Measurements from ENCODE around the gene PIEZO2.

Gene PIEZO2

GRCh38 chr18:10838553-10838952 lies 310.8 kb downstream of the PIEZO2 start:
- no peak for DNase-seq

GRCh38 chr18:10834128-10834815 lies 315.1 kb downstream of the PIEZO2 start:
- DNase-seq = no peak

- DNase-seq = no peak
These were observed 315.7 kb downstream of the PIEZO2 start for GRCh38 chr18:10833656-10834055.

GRCh38 chr18:10826400-10826799 lies 323.0 kb downstream of the PIEZO2 start:
- no peak for DNase-seq

- peak; percentile 10 to 15 for DNase-seq
These were observed 326.9 kb downstream of the PIEZO2 start for GRCh38 chr18:10822456-10822855.

GRCh38 chr18:10820681-10821080 lies 328.7 kb downstream of the PIEZO2 start:
- no peak for DNase-seq

GRCh38 chr18:10814336-10814735 lies 335.0 kb downstream of the PIEZO2 start:
- peak; percentile 26 to 30 for DNase-seq

GRCh38 chr18:10805587-10806118 lies 343.7 kb downstream of the PIEZO2 start:
- DNase-seq = no peak

GRCh38 chr18:10804126-10804525 lies 345.2 kb downstream of the PIEZO2 start:
- no peak for DNase-seq

- DNase-seq = no peak
These were observed 350.4 kb downstream of the PIEZO2 start for GRCh38 chr18:10798727-10799550.

GRCh38 chr18:10797896-10798295 lies 351.5 kb downstream of the PIEZO2 start:
- DNase-seq = no peak

GRCh38 chr18:10794771-10795170 lies 354.6 kb downstream of the PIEZO2 start:
- DNase-seq = no peak

GRCh38 chr18:10793730-10794370 lies 355.5 kb downstream of the PIEZO2 start:
- DNase-seq = no peak

- DNase-seq = peak in 1 of 2 experiments; percentile 40
These were observed 357.2 kb downstream of the PIEZO2 start for GRCh38 chr18:10792181-10792580.

- DNase-seq = no peak
These were observed 358.1 kb downstream of the PIEZO2 start for GRCh38 chr18:10791169-10791831.

- no peak for DNase-seq
These were observed 360.2 kb downstream of the PIEZO2 start for GRCh38 chr18:10789180-10789579.

GRCh38 chr18:10787293-10787901 lies 362.0 kb downstream of the PIEZO2 start:
- peak; percentile 81 to 92 for DNase-seq

GRCh38 chr18:10785798-10786197 lies 363.6 kb downstream of the PIEZO2 start:
- DNase-seq = no peak

- no peak for DNase-seq
These were observed 364.7 kb downstream of the PIEZO2 start for GRCh38 chr18:10784596-10785202.

- DNase-seq = no peak
These were observed 365.4 kb downstream of the PIEZO2 start for GRCh38 chr18:10783941-10784340.

- DNase-seq = no peak
These were observed 372.9 kb downstream of the PIEZO2 start for GRCh38 chr18:10776493-10776892.

GRCh38 chr18:10775026-10775425 lies 374.3 kb downstream of the PIEZO2 start:
- peak; percentile 3 to 34 for DNase-seq

Data from Kasumi-1 (cell line).